Spleen (tissue), 7 donors: ENCODE results near the gene POMT2.

Source experiments
- POLR2A ChIP-seq, 3 donors: fragments of 450-650 bp; IDR thresholded peaks; one replicate each; pipeline ENCODE4 v1.5.1; 2017; ENCODE audit warnings: antibody characterized with exemption in 3 of 3, mild to moderate bottlenecking in 1 of 3
- POLR2AphosphoS5 ChIP-seq, 3 donors: sonication (generic); formaldehyde crosslinking; IDR thresholded peaks; one replicate each; pipeline ENCODE4 v1.5.1; 2017; ENCODE audit warnings: antibody characterized with exemption in 3 of 3
- TF ChIP-seq, protein P1 (sequence below), 11 experiments: fragments of 200-600 bp in 7 of 11; fragments of 450-650 bp in 4 of 11; sonication (generic) in 4 of 11; IDR thresholded peaks in 8 of 11; conservative IDR thresholded peaks in 3 of 11; 1 replicate in 7 of 11; 2 replicates in 4 of 11; pipeline versions ENCODE4 v1.4.0 to v1.8.0; 2016 to 2021; ENCODE audit warnings: antibody characterized with exemption in 11 of 11, inconsistent platforms in 4 of 11, mild to moderate bottlenecking in 1 of 11
- donor health status: DM: no; HTN: no; CAD: no; lungs with moderate emphysema.
- donor health status: DM: no; HTN: no; CAD: no.
- donor health status: DM: no; HTN: no; CAD: no.

GRCh38 chr14:77251870-77252269 is 68.8 kb downstream of the POMT2 start:
- no peak for TF ChIP-seq POLR2A (IDR thresholded peaks at IDR 0.05)
- TF ChIP-seq, protein P1, sequence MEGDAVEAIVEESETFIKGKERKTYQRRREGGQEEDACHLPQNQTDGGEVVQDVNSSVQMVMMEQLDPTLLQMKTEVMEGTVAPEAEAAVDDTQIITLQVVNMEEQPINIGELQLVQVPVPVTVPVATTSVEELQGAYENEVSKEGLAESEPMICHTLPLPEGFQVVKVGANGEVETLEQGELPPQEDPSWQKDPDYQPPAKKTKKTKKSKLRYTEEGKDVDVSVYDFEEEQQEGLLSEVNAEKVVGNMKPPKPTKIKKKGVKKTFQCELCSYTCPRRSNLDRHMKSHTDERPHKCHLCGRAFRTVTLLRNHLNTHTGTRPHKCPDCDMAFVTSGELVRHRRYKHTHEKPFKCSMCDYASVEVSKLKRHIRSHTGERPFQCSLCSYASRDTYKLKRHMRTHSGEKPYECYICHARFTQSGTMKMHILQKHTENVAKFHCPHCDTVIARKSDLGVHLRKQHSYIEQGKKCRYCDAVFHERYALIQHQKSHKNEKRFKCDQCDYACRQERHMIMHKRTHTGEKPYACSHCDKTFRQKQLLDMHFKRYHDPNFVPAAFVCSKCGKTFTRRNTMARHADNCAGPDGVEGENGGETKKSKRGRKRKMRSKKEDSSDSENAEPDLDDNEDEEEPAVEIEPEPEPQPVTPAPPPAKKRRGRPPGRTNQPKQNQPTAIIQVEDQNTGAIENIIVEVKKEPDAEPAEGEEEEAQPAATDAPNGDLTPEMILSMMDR (IDR thresholded peaks at IDR 0.05 in 8 of 11, conservative IDR thresholded peaks at IDR 0.05 in 3 of 11), result no peak
- no peak for TF ChIP-seq POLR2AphosphoS5 (IDR thresholded peaks at IDR 0.05)
